D341Med (cell line): ENCODE measurements around the gene UGP2.

ENCODE experiments used
- DNase-seq: peaks from one replicate; pipeline ENCODE4 v3.0.0; 2012; ENCODE audit warnings: low spot score

The UGP2 gene

GRCh38 chr2:63865159-63865799, 23.6 kb downstream of the UGP2 start:
- DNase-seq: no peak

DNA sequence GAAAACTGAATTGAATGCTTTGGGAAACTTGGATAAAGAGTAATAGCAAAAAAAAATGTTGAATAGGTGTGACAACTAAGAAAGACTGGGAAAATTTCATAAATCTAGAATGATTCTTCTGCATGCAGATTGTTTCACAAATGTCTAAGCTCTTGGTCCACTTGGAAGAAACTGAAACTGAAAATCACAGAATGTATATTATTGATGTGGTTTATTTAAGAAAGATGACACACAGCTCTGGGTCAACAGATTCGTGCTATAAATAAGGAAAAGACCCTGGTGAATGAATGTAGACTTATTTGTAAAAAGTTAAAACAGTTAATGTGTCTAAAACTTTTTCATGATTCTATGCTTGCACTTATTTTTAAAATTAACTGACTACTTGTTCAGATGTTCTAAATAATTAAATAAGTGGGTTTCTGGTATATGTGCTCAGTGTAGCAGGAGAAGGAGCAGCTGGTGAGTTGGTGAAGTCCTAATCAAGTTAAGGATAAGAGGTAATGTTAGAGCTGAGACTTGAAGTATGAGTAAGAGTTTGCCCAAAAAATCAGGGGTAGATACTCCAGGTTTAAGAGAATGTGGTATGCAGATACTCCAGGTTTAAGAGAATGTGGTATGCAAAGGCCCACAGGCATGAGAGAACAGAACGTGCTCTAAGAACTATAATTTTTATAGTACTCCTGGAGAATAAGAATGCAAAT, 24.5 kb downstream of the UGP2 start:
- no peak for DNase-seq

DNA sequence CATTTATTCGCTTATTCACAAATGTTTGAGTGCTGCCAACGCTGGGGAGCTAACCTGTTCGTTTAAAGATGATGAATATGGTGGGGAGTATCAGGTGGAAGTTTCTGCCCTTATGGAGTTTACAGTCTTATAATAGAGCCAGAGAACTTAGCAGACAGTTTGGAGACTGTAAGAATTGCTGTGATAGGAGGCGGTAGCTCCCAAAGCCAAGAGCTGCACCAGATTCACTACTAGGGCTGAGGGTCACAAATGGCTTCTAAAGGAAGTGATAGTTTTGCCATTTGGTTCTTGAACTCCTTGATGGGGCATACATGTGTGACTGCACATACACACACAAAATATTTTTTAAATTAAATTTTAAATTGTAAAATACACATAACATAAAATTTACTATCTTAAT, 29.0 kb downstream of the UGP2 start:
- no peak for DNase-seq

DNA sequence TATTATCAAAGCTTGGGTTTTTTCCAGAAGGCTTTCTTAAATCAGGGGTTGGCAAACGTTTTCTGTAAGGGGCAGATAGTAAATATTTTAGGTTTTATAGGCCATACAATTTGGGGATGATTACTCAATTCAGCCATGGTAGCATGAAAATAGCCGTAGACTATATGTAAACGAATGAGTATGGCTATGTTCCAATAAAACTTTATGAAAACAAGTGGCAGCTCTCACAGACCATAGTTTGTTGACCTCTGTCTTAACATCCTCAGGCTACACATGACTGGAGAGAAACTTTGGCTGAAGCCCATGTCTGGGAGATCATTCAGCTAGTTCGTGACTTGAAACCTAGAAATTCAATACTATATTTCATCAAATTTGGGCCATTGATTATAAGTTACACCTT, 30.2 kb downstream of the UGP2 start:
- DNase-seq: no peak

DNA sequence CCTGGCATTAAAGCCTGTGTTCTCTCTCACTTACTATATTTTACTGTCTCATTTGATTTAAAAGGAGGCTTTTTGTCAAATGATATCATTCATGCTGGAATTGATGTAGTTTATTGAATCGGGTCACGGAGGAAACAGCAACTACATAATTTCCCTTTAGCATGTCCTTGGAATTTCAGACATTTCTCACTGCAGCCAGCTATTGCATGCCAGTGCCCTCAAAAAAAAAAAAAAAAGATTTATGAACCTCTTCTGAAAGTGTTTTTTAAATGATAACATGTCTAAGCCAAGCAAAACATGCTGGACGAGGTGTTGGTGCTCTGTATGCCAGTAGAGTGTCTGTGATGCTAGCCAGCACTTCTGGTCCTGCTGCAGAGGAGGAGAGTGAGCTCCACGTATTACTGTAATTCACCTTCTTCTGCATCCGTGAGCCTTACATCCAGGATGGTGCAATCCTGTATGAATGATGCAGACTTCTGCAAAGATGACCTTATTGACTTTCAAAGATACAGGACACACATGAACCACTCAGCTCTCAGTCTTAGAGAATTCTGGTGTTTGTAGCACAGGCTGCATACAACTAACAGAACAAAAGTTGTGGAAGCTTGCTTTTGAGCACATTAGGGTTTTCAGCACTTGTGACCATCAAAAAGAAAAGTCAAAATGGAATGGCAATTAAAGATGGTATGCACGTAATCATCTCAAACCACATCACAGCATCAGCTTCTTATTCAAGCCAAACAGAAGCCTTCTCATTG, 31.1 kb downstream of the UGP2 start:
- DNase-seq: no peak

DNA sequence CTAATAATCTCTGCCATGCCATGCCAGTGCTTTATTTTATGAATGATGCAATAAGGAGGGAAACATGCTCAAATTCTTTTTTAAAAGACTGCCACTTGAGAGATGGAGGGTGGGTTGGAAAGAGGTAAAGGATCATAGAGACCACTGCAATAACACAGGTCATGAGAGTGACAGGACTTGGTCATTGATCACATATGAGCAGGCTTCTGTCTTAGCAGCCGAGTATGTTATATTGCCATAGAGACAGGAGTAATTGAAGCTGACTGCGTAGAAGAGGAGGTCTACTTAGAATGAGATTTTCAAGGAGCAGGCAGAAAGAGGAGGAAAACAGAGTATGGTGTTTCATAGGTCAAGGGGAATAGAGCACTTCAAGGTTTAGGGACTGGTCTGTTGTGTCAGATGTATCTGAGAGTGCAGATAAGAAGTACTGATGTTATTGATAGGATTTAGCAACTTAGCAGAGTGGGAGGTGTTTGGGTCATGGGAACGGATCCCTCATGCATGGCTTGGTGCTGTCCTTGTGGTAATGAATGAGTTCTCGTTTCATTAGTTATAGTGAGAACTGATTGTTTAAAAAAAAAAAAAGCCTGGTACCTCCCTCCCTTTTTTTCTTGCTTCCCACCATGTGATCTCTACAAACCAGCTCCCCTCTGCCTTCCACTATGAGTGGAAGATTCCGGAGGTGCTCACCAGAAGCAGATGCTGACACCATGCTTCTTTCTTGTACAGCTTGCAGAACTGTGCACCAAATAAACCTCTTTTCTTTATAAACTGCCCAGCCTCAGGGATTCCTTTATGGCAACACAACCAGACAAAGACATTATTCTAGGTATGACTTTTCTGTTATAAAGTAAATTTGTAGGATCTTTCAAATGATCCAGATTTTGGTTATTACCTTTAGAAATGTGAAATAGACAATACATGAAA, 32.8 kb downstream of the UGP2 start:
- no peak for DNase-seq

DNA sequence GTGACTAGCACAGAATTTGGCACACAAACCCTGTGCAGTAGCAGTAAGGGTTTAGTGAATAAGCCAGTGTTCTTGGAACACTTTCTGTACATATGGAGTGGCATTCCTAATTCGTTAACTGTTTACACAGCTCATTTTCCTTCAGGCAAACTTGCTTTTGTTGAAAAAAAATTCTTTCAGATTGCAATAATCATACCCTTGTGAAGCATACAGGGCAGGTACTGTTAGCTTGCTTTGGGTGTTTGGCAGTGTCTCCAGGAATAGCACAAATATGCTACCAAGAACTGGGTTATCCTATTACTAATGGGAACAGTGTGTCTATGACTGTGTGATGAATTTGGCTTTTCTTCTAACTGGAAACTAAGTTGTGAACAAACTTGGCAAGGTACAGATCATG, 33.4 kb downstream of the UGP2 start:
- no peak for DNase-seq

DNA sequence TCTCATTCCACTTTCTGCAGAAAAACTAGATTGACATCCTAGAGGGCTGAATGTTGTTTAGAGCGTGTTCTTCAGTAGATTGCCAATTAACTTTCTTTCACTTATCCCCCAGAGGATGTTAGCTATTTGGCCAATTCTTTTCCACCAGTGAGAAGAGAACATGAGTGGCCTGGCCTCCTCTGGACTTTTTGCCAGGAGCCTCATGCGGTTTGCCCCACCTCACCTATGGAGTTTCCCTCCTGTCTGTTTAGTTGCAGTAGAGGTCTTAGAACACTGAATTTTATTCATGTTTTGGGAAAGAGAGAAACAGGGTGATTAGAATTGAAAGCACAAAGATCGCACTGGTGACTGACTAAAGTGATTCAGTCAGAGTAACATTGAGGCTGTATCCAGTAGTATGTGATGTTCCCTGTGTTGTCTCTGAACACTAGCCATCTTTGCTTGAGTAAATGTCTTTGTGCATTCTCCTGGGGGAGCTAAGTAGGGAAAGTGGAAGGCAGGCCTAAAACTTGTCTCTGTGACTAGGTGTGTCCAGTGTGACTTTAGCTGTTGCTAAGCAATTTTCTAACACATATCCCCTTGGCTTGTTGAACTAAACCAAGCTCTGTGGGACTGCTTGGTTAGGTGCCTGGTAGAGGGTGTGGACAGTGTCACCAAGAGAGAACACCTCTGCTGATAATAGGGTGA, 34.0 kb downstream of the UGP2 start:
- no peak for DNase-seq

GRCh38 chr2:63876311-63876710, 34.6 kb downstream of the UGP2 start:
- no peak for DNase-seq

- DNase-seq: no peak
These were observed 36.8 kb downstream of the UGP2 start for GRCh38 chr2:63878486-63878885.

DNA sequence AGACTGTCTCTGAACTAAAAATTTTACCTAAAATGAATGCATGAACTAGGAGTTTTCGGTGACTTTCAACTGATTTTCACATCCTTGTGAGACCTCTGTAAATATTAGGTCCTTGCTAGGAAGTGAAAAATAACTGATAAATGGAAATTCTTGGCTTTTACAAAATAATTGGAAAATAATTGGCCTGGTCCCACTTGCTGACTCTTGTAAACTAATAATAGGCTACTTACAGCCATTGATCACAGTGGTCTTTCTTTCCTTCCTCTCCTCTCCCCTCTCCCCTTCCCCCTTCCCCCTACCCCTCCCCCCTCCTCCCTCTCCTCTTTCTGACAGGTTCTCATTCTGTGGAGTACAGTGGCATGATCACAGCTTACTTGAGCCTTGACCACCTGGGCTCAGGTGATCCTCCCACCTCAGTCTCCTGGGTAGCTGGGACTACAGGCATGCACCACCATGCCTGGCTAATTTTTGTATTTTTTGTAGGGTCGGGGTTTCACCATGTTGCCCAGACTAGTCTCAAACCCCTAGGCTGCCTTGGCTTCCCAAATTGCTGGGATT, 38.3 kb downstream of the UGP2 start:
- no peak for DNase-seq

- DNase-seq: no peak
These were observed 38.9 kb downstream of the UGP2 start for GRCh38 chr2:63880625-63881024.

DNA sequence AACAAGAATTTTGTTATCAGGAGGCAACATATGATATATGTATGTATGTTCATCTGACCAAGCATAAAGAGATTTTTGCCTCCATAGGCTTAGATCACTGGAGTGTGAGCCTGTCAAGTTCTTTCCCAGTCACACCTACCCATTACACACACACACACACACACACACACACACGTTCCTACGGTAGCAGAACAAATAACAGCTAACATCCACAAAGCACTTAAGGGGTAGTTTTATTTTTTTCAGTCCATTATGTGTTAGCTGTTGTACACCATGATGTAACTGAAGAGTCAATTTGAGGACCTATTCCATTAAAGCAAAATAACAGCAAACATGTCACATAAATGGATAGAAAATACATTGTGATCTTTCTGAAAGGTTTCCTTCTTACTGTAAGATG, 39.5 kb downstream of the UGP2 start:
- no peak for DNase-seq

GRCh38 chr2:63882395-63883105, 40.9 kb downstream of the UGP2 start:
- no peak for DNase-seq

DNA sequence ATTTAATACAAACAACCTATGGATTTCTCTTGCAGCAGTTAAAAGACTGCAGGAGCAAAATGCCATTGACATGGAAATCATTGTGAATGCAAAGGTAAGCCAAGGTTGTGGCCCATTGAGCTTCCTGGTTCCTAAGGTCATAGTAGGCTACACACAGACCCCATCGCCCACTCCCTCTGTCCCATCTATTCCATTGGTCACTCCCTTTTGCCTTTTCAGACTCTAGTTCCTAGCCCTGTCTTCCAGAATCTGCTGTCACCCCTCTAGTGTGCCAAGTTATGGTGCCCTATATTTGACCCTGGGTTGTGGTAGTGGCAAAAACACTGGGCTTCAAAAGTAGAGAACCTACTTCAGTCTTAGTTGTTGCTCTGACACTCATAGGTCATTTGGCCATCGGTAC, 44.7 kb downstream of the UGP2 start:
- no peak for DNase-seq

DNA sequence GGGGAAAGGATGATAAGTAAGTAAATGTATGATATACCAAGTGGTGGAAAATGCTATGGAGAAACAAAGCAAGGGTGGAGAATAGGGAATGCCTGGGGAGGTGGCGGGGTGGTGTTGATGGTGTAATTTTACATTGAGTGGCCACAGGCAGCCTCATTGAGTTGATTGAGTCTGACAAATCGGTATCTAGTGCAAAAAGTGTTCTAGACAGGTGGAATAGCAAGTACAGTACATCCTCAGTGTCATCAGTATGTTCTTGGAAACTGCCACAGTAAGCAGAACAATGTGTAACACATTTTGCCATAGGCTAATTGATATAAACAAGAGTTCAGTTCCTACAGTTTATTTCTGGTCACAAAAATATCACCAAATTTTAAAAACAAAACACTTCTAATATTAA, 46.4 kb downstream of the UGP2 start:
- no peak for DNase-seq

DNA sequence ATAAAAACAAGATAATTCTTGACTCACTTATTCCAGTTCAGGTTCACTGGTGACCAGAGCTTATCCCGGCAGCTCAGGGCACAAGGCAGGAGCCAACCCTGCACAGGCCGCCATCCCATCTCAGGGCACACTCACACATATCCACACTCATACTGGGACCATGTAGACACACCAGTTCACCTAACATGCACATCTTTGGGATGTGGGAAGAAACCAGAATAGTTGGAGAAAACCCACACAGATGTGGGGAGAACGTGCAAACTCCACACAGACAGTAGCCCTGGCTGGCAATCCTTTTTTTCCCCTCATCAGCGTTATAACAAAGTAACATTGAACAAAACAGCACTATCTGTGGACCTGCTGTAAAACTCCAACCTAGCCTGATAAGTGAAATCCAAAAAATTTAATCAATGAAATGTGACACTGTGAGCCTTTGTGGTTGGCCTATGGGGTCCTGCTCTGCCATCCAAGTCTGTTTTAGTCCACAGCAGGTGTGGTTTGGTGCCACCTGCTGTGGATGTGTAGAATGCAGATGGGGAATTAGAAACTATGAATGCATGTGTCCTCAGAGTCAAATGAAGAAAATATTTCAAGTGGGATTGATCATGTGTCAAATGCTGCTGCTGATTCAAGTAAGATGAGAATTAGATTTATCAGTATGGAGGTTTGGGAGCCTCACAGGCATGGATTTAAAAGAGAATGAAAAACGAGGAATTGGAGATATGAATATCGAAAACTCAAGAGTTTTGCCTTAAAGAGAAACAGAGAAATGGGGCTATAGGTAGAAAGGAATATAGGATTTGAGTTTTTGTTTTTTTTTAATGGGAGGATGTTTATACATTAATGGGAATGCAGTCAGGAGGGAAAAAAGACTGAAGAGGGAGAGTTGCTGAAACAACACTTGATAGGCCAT, 47.0 kb downstream of the UGP2 start:
- DNase-seq: peak; percentile 74

DNA sequence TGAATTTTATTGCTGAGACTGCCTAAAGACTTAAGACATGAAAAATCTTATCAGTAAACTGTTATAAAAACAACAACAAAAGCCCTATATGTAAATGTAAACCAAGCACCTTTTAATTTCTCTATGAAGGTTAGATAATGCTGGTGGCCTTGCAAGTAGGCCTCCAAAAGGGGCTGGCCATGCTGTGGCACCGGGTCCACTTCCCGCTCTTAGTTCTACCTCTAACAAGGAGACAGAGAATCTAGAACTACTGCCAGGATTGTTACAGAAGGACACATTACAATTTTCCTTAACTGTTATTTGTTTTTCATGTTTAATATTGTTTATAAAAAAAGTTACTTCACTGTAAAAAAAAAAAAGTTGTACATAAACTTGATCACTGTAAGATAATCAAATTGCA, 49.0 kb downstream of the UGP2 start:
- DNase-seq: no peak

GRCh38 chr2:63891488-63892030, 49.9 kb downstream of the UGP2 start:
- DNase-seq: no peak
